HCT116 (cell line): ENCODE data around the gene ABCB10.

Source experiments
- ATF3 ChIP-seq: IDR thresholded peaks from 2 replicates; pipeline ENCODE4 v1.6.1; 2012
- CTCF ChIP-seq, 3 experiments: fragments of 200-600 bp in 1 of 3; sonication (generic) in 1 of 3; IDR thresholded peaks in 2 of 3; conservative IDR thresholded peaks in 1 of 3; 2 replicates each; pipeline ENCODE4 v1.5.1; 2012 to 2017; ENCODE audit warnings: low read depth in 2 of 3, low read length in 2 of 3, antibody characterized with exemption in 1 of 3, borderline replicate concordance in 1 of 3, control low read depth in 1 of 3, mild to moderate bottlenecking in 1 of 3, mixed read lengths in 1 of 3, mixed run types in 1 of 3, moderate library complexity in 1 of 3; ENCODE audit not compliant: insufficient read depth in 1 of 3
- EZH2 ChIP-seq: fragments of 200-600 bp; sonication (generic); IDR thresholded peaks from 2 replicates; pipeline ENCODE4 v1.6.1; 2017; ENCODE audit warnings: antibody characterized with exemption, mixed run types
- POLR2A ChIP-seq: IDR thresholded peaks from 2 replicates; pipeline ENCODE4 v1.7.0; 2011; ENCODE audit warnings: borderline replicate concordance; ENCODE audit not compliant: insufficient read depth, insufficient read length; ENCODE audit errors: extremely low read depth
- RAD21 ChIP-seq: IDR thresholded peaks from 2 replicates; pipeline ENCODE4 v1.6.1; 2012; ENCODE audit warnings: low read depth, mild to moderate bottlenecking
- TCF7L2 ChIP-seq: IDR thresholded peaks from 2 replicates; pipeline ENCODE4 v1.7.0; 2011; ENCODE audit warnings: borderline replicate concordance, inconsistent platforms; ENCODE audit not compliant: insufficient read depth, insufficient read length; ENCODE audit errors: extremely low read depth

GRCh38 chr1:229579059-229579673 is 20.7 kb upstream of the ABCB10 start:
- no peak for TF ChIP-seq POLR2A
- no peak for TF ChIP-seq RAD21
- TF ChIP-seq CTCF (IDR thresholded peaks at IDR 0.05 in 2 of 3, conservative IDR thresholded peaks at IDR 0.05 in 1 of 3; ENCODE audit: borderline replicate concordance in 1 of 3, insufficient read depth in 1 of 3, low read depth in 2 of 3, low read length in 2 of 3): no peak
- TF ChIP-seq ATF3: no peak
- TF ChIP-seq EZH2: no peak
- TF ChIP-seq TCF7L2: no peak
